HEK293T (cell line): Measurements from ENCODE around the gene PLXND1.

Source experiments
- BHLHE40 ChIP-seq: fragments of 450-650 bp; IDR thresholded peaks from 2 replicates; pipeline ENCODE4 v1.6.1; 2016; ENCODE audit warnings: mild to moderate bottlenecking, moderate library complexity, borderline replicate concordance
- CTBP1 ChIP-seq: fragments of 450-650 bp; IDR thresholded peaks from 2 replicates; pipeline ENCODE4 v1.6.1; 2016; ENCODE audit warnings: borderline replicate concordance
- ELF4 ChIP-seq: fragments of 450-650 bp; IDR thresholded peaks from 2 replicates; pipeline ENCODE4 v1.6.1; 2017; ENCODE audit warnings: antibody characterized with exemption
- FOXA1 ChIP-seq: fragments of 450-650 bp; IDR thresholded peaks from 2 replicates; pipeline ENCODE4 v1.6.1; 2016; ENCODE audit warnings: mild to moderate bottlenecking
- FOXK2 ChIP-seq: fragments of 450-650 bp; IDR thresholded peaks from 2 replicates; pipeline ENCODE4 v1.6.1; 2016; ENCODE audit warnings: mild to moderate bottlenecking
- FOXM1 ChIP-seq: fragments of 450-650 bp; IDR thresholded peaks from 2 replicates; pipeline ENCODE4 v1.6.1; 2017; ENCODE audit warnings: mild to moderate bottlenecking, borderline replicate concordance
- L3MBTL2 ChIP-seq: fragments of 450-650 bp; conservative IDR thresholded peaks from 2 replicates; pipeline ENCODE4 v1.6.1; 2016; ENCODE audit warnings: mild to moderate bottlenecking
- SP1 ChIP-seq: fragments of 450-650 bp; IDR thresholded peaks from 2 replicates; pipeline ENCODE4 v1.6.1; 2017
- SUZ12 ChIP-seq: fragments of 450-650 bp; IDR thresholded peaks from 2 replicates; pipeline ENCODE4 v1.6.1; 2016; ENCODE audit warnings: mild to moderate bottlenecking
- TARDBP ChIP-seq: fragments of 450-650 bp; IDR thresholded peaks from 2 replicates; pipeline ENCODE4 v1.6.1; 2016

DNA sequence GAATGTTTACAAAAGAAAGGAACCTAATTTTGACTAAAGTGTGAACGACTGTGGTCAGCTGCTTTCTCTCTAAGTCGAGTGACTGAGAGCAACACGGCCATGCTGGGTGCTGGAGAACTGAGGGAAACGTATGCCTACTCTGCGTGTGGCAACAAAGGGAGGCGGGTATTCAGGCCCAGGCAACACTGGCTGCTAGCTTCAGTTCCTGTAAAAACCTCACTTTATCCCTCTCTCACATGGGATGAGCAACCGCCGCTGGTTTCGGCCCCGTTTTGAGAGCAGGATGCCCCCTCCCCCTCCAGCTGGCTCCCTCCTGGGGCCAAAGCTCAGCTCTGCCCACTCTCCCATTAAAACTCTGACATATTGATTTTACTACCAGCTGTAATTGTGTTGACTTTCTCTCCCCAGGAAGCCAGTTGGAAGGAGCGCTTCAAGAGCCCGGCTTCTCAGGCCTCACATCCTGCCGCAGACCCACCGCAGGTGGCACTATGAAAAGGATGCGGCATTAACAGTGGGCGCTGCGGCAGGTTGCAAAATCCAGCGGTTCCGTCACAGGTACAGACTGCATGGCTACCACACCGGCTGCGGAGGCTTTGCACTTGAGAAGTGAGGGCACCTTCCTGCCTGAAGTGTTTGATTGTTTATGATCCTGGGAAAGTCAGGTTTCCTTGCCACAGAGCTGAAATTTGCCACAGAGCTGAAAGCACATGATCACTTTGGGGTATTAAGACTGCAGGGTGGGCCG is 12.7 kb downstream of the PLXND1 start:
- TF ChIP-seq FOXA1 (no peak), ELF4 (no peak), BHLHE40 (no peak), CTBP1 (no peak; the same call in 1 of the 2 replicates), SP1 (no peak), FOXK2 (no peak), FOXM1 (no peak), SUZ12 (no peak), TARDBP (no peak), L3MBTL2 (0 out of 2 replicates have a peak, but pooled peaks have one; percentile 12)
